COLO829 (cell line): ENCODE measurements around the gene ACER2.
"Not testable (repeated sequence)": the region's sequence is repeated elsewhere in the genome, so short reads cannot be mapped to it uniquely, and the experiment has no call there.

Experiments
- DNase-seq: peaks from one replicate; pipeline ENCODE4 v3.0.0; 2012; ENCODE audit warnings: low spot score

ACER2 gene

GRCh38 chr9:19409401-19410194 lies 789 bp downstream of the ACER2 start:
- no peak for DNase-seq

GRCh38 chr9:19410195-19410503 lies 1.3 kb downstream of the ACER2 start:
- no peak for DNase-seq

GRCh38 chr9:19410594-19410993 lies 1.8 kb downstream of the ACER2 start:
- no peak for DNase-seq

GRCh38 chr9:19411316-19411715 lies 2.5 kb downstream of the ACER2 start:
- DNase-seq: no peak

- not testable (repeated sequence) for DNase-seq
Observed at GRCh38 chr9:19413456-19413855, 4.6 kb downstream of the ACER2 start.

GRCh38 chr9:19416143-19416542 lies 7.3 kb downstream of the ACER2 start:
- DNase-seq: no peak

- DNase-seq: no peak
Observed at GRCh38 chr9:19420877-19421276, 12.1 kb downstream of the ACER2 start.

- no peak for DNase-seq
Observed at GRCh38 chr9:19423163-19423562, 14.4 kb downstream of the ACER2 start.

- no peak for DNase-seq
Observed at GRCh38 chr9:19424176-19424779, 15.5 kb downstream of the ACER2 start.

- DNase-seq: no peak
Observed at GRCh38 chr9:19429595-19429994, 20.8 kb downstream of the ACER2 start.

- DNase-seq: no peak
Observed at GRCh38 chr9:19430201-19430760, 21.5 kb downstream of the ACER2 start.

- DNase-seq: no peak
Observed at GRCh38 chr9:19431361-19432171, 22.8 kb downstream of the ACER2 start.

- no peak for DNase-seq
Observed at GRCh38 chr9:19432473-19432872, 23.7 kb downstream of the ACER2 start.

GRCh38 chr9:19433729-19434128 lies 24.9 kb downstream of the ACER2 start:
- DNase-seq: not testable (repeated sequence)

- DNase-seq: no peak
Observed at GRCh38 chr9:19440376-19440775, 31.6 kb downstream of the ACER2 start.

- DNase-seq: no peak
Observed at GRCh38 chr9:19440823-19441580, 32.2 kb downstream of the ACER2 start.

GRCh38 chr9:19441730-19442129 lies 32.9 kb downstream of the ACER2 start:
- no peak for DNase-seq

- no peak for DNase-seq
Observed at GRCh38 chr9:19442240-19442639, 33.4 kb downstream of the ACER2 start.

GRCh38 chr9:19445452-19445851 lies 36.6 kb downstream of the ACER2 start:
- no peak for DNase-seq

- DNase-seq: no peak
Observed at GRCh38 chr9:19446361-19446861, 37.6 kb downstream of the ACER2 start.

GRCh38 chr9:19451240-19452087 lies 42.7 kb downstream of the ACER2 start:
- DNase-seq: no peak
